GM18520 (cell line): Measurements from ENCODE around the gene LRR1.
"Not testable (repeated sequence)": the region's sequence is repeated elsewhere in the genome, so short reads cannot be mapped to it uniquely, and the experiment has no call there.

Experiments
- ATAC-seq: cut with Tn5 transposase; IDR thresholded peaks from one replicate; pipeline ENCODE4 v1.9.1; 2021; ENCODE audit not compliant: unreplicated experiment

LRR1 gene

GRCh38 chr14:49623941-49624839 lies 25.4 kb downstream of the LRR1 start:
- ATAC-seq, result no peak

DNA sequence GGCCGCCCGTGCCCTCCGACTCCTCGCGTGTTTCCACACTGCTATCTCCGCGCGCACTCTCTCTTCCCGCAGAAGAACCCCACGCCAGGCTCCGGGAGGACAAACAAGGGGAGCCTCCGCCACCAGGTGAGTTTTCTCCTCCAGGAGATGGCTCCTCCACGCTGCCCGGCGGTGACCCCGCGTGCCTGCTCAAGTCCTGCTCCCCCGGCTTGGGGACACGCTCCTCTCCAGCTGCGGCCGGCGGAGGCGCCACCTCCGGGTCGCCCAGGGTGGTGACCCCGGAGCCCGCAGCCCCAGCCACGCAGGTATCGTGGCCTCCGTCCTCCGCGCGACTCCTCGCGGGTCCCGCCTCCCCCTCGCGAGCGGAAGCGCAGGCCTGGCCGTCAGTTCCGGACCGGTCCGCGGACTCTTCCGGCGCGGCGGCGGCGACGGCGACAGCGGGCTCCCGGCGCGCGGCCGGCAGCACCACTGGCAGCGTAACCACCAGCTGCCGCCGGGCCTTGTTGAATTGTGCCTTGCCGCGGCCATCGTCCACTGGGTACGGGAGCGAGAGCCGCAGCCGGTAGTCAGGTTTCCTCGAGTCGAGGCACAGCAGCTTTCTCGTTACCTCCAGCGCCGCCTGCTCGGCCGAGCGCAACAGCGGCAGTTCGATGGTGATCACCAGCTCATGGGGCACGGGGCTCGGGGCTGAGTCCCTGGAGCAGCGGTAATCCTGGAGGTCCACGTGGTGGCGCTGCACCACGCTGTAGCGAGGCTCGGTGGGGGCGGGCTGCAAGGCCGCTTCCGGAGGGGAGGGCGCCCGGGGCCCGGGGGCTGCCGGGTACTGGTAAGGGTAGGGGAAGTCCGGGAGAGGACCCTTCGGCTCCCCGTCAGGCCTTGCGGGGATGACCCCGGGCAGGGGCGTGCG lies 35.2 kb downstream of the LRR1 start:
- peak; percentile 64 for ATAC-seq

- peak; percentile 18 for ATAC-seq
Measured at GRCh38 chr14:49634547-49635334, 36.0 kb downstream of the LRR1 start, which contains the start of gene DNAAF2. Gene DNAAF2, minus strand, starts transcription at chr14:49635244. Its CDS starts 95 bp downstream, at chr14:49635149.

- no peak for ATAC-seq
Measured at GRCh38 chr14:49636866-49637265, 38.1 kb downstream of the LRR1 start.

DNA sequence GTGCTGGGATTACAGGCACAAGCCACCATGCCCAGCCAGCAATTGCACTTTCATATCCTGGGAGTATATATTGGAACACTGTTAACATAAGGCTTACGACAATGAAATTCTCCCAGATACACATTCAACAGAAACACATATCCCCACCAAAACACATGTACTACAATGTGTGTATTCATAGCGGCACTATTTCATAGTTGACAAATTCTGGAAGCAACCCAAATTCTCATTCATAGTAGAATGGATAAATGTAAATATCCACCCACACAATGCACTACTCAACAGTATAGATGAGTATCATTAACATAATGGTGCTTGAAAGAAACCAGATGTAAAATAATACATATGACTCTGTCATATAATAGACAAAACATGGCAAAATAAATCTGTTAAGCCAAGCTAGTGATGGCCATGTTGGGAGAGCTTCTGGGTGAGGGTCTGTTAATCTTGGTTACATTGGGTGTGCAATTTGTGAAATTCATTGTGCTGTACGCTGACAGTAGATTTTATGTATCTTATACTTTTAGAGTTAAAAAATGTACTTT lies 38.9 kb downstream of the LRR1 start:
- ATAC-seq, result no peak

DNA sequence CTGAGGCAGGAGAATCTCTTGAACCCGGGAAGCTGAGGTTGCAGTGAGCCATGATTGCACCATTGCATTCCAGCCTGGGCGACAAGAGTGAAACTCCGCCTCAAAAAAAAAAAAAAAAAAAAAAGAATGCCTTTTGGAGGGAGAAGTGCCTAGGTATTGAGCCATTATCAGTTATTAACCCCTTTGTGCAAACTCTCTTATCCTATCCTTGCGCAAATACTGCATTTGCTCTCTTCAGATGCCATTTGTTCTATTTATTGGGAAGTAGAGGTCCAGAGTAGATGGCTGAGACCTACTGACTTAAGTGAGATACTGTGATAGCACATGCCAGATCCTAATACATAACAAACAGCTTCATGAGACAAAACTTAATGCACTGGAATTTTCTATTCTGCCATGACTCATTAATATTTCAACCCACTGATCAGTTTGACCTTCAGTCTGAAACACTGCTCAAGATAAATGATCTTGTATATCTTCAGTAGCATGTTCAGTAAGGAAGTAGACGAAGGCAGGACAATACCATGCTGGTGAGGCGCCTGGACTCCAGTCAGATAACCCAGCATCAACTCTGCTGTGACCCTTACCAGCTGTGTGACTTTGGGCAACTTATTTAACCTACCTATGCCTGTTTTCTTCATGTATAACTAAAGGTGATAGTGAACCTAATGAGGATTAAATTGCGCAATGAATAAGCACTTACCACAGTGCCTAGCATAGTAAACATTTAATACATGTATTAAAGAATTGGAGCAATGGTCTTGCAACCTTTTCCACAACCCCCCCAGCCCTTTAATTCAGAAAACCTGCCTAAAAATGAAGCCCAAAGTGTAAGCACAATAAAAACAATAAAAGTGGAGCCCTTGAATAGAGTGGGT lies 42.0 kb downstream of the LRR1 start:
- no peak for ATAC-seq

GRCh38 chr14:49641697-49642129 lies 43.0 kb downstream of the LRR1 start:
- ATAC-seq, result no peak

DNA sequence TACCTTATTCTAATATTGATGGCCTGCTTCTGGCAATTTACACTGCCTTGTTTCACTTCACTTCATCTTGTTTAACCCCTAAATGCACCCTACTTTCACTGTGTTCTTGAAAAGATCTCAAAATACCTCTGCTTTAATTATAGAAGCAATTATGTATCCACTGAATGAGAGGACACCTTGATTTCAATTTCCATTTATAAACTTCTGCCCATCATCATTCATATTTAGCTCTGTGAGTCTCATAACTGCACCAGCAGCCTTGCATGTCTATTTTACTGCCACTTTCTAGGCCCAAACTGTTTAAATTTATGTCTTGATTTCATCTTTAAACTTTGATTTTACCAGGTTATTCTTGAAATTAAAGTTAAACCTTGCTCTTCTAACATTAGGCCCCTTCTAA lies 43.4 kb downstream of the LRR1 start:
- no peak for ATAC-seq

- no peak for ATAC-seq
Measured at GRCh38 chr14:49653508-49653907, 54.8 kb downstream of the LRR1 start.

- ATAC-seq, result no peak
Measured at GRCh38 chr14:49654511-49654910, 55.8 kb downstream of the LRR1 start.

DNA sequence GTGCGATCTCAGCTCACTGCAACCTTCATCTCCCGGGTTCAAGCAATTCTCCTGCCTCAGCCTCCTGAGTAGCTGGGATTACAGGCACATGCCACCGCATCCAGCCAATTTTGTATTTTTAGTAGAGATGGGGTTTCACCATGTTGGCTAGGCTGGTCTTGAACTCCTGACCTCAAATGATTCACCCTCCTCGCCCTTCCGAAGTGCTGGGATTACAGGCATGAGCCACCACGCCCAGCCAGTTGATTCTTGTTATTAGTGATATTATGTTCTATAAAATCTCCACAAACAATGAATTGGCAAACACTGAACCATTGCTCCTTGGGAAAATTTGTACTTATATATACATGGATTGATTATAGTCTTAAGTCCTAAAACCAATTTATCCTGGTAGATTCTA lies 58.8 kb downstream of the LRR1 start:
- ATAC-seq, result not testable (repeated sequence)

DNA sequence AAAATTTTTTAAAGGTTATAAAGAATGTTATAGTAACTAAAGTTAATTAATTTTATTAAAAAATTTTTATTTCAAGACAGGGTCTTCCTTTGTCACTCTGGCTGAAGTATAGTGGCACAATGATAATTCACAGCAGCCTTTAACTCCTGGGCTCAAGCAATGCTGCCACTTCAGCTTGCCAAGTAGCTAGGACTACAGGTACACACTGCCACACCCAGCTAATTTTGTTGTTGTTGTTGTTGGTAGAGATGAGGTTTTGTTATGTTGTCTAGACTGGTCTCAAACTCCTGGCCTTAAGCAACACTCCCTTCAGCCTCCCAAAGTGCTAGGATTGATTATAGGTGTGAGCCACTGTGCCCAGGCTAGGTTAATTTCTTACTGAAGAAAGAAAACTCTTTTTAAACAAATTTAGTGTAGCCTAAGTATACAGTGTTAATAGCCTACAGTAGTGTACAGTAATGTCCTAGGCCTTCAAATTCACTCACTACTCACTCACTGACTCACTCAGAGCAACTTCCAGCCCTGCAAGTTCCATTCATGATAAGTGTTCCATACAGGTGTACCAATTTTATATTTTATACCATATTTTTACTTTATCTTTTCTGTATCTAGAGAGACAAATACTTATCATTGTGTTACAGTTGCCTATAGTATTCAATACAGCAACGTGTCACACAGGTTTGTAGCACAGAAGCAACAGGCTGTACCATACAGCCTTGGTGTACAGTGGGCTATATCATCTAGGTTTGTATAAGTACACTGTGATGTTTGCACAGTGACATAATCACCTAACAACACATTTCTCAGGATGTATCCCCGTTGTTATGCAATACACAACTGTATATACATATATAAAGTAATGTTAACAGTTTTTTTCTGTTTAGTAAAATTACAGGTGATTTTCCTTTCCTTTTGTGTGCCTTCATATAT lies 61.1 kb downstream of the LRR1 start:
- ATAC-seq, result no peak
